ENCODE results near the gene UIMC1.

The UIMC1 gene

DNA sequence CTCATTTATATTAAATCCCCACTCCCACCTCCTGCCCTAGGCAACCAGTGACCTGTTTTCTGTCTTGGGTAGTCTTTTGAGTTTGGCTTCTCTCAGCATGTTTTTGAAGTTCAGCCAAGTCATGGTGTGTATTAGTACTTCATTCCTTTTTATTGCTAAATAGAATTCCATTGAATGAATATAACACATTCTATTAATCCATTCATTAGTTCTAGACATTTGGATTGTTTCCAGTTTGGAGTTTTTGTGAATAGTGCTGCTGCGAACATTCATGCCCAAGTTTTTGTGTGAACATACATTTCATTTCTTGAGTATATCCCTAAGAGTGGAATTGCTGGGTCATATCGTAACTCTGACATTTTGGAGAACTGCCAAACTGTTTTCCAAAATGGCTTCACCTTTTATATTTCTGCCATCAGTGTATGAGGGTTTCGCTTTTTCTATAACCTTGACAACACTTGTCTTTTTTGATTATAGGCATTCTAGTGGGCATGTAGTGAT, 18.6 kb upstream of the UIMC1 start:
- Histone ChIP-seq H3K36me3 (ENCODE audit: control insufficient read depth in 4 of 4, insufficient read depth in 4 of 4, low read length in 3 of 4) (peaks cover 3 to 21% (median 11%) of the 10 kb centered on the region in 4 experiments), H3K27me3 (replicated peaks in 2 of 5; ENCODE audit: control insufficient read depth in 4 of 5, insufficient read depth in 5 of 5, low read length in 4 of 5) (no peaks in the 10 kb centered on the region), H3K4me1 (ENCODE audit: control extremely low read depth in 1 of 4, control insufficient read depth in 4 of 4, insufficient read depth in 4 of 4, low read length in 3 of 4) (peaks cover 0 to 24% (median 17%) of the 10 kb centered on the region in 4 experiments), H3K27ac (ENCODE audit: insufficient read depth in 1 of 2, low read depth in 1 of 2, low read length in 2 of 2, poor library complexity in 1 of 2, severe bottlenecking in 2 of 2) (no peak overlapping the region), H3K9me3 (ENCODE audit: control extremely low read depth in 1 of 5, control insufficient read depth in 4 of 5, insufficient read depth in 2 of 5, low read depth in 1 of 5, low read length in 4 of 5) (peaks cover 0 to 2% (median 0%) of the 10 kb centered on the region in 5 experiments), H3K4me3 (ENCODE audit: control insufficient read depth in 1 of 7, extremely low read depth in 1 of 7, insufficient read depth in 4 of 7, low read depth in 2 of 7, low read length in 6 of 7) (no peak overlapping the region)
- ChIA-PET CTCF (no interaction called here), POLR2A (no interaction called here)
- 92% methylated on average over 2 of the region's 3 CpGs for WGBS (ENCODE audit: insufficient coverage)
- DNase-seq = peak in 2 of 3 donors; percentile 26 to 27

DNA sequence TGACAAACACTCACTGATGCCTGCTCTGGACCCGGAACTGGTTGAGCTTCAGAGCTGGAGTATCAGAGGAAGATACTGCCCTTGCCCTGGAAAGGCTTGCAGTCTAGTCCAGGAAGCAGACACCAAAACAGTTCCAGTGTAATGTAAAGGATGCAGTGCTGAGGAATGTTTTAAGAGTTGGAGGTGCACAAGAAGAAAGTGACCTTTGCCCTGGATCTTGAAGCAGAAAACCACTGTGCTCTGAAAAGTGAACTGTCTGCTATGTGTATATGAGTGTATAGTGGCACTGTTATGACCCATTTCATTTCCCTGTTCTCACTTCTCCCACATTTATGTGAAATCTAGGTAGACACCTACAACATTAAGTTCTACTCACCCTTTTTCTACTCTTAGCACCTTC, 18.0 kb upstream of the UIMC1 start:
- DNase-seq = no peak
- Histone ChIP-seq H3K27me3 (replicated peaks in 2 of 5; ENCODE audit: control insufficient read depth in 4 of 5, insufficient read depth in 5 of 5, low read length in 4 of 5) (no peaks in the 10 kb centered on the region), H3K4me3 (ENCODE audit: control insufficient read depth in 1 of 7, extremely low read depth in 1 of 7, insufficient read depth in 4 of 7, low read depth in 2 of 7, low read length in 6 of 7) (no peak overlapping the region), H3K36me3 (ENCODE audit: control insufficient read depth in 4 of 4, insufficient read depth in 4 of 4, low read length in 3 of 4) (peaks cover under 1 to 15% (median 8%) of the 10 kb centered on the region in 4 experiments), H3K9me3 (ENCODE audit: control extremely low read depth in 1 of 5, control insufficient read depth in 4 of 5, insufficient read depth in 2 of 5, low read depth in 1 of 5, low read length in 4 of 5) (no peaks in the 10 kb centered on the region), H3K4me1 (ENCODE audit: control extremely low read depth in 1 of 4, control insufficient read depth in 4 of 4, insufficient read depth in 4 of 4, low read length in 3 of 4) (peaks cover 0 to 24% (median 17%) of the 10 kb centered on the region in 4 experiments), H3K27ac (ENCODE audit: insufficient read depth in 1 of 2, low read depth in 1 of 2, low read length in 2 of 2, poor library complexity in 1 of 2, severe bottlenecking in 2 of 2) (no peak overlapping the region)
- no CpG with 5 or more reads among the region's 1 CpG for WGBS (ENCODE audit: insufficient coverage)
- CTCF ChIA-PET = interaction anchor here (1.1 kb wide), 1 partner anchor 364 kb away, joined by 3 read pairs; no protein-coding TSS in a partner anchor
- POLR2A ChIA-PET = no interaction called here

DNA sequence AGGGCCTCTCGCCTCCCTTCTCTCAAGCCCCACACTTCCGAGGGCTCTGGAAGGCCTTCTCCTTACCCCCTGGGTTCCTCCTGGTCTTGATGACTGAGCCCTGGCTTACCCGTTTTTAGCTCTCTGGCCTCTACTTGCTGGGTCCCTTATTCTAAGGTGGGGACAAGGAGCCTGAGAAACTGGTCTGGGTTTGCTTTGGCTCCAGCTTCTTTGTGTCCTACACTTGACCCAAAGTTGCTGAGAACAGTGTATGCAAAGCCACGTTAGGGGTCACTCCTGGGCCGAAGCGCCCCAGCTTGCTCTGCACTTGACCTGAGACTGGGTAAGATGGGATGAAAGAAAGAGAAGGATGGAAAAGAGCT, 16.7 kb upstream of the UIMC1 start:
- H3K36me3 ChIP-seq (ENCODE audit: control insufficient read depth in 4 of 4, insufficient read depth in 4 of 4, low read length in 3 of 4) = peaks cover 0 to 7% (median 0%) of the 10 kb centered on the region in 4 experiments
- H3K4me1 ChIP-seq (ENCODE audit: control extremely low read depth in 1 of 4, control insufficient read depth in 4 of 4, insufficient read depth in 4 of 4, low read length in 3 of 4) = peaks cover 0 to 24% (median 17%) of the 10 kb centered on the region in 4 experiments
- H3K9me3 ChIP-seq (ENCODE audit: control extremely low read depth in 1 of 5, control insufficient read depth in 4 of 5, insufficient read depth in 2 of 5, low read depth in 1 of 5, low read length in 4 of 5) = no peaks in the 10 kb centered on the region
- CTCF ChIA-PET = interaction anchor here (0.8 to 1.4 kb wide), 4 partner anchors 10 to 363 kb away, joined by 3 to 5 read pairs (median 4); no protein-coding TSS in a partner anchor
- peak overlapping the region; percentile 81 to 98 (median 93) for H3K4me3 ChIP-seq (ENCODE audit: control insufficient read depth in 1 of 7, extremely low read depth in 1 of 7, insufficient read depth in 4 of 7, low read depth in 2 of 7, low read length in 6 of 7)
- no peaks in the 10 kb centered on the region for H3K27me3 ChIP-seq (replicated peaks in 2 of 5; ENCODE audit: control insufficient read depth in 4 of 5, insufficient read depth in 5 of 5, low read length in 4 of 5)
- POLR2A ChIA-PET = interaction anchor here (0.6 to 1.8 kb wide), 2 partner anchors 16 to 18 kb away, joined by 3 to 6 read pairs; partner anchors contain the start of gene UIMC1
- WGBS (ENCODE audit: insufficient coverage) = 6% methylated on average over 2 of the region's 6 CpGs
- peak overlapping the region; percentile 77 to 89 for H3K27ac ChIP-seq (ENCODE audit: insufficient read depth in 1 of 2, low read depth in 1 of 2, low read length in 2 of 2, poor library complexity in 1 of 2, severe bottlenecking in 2 of 2)
- DNase-seq = peak in 1 of 3 donors; percentile 46

DNA sequence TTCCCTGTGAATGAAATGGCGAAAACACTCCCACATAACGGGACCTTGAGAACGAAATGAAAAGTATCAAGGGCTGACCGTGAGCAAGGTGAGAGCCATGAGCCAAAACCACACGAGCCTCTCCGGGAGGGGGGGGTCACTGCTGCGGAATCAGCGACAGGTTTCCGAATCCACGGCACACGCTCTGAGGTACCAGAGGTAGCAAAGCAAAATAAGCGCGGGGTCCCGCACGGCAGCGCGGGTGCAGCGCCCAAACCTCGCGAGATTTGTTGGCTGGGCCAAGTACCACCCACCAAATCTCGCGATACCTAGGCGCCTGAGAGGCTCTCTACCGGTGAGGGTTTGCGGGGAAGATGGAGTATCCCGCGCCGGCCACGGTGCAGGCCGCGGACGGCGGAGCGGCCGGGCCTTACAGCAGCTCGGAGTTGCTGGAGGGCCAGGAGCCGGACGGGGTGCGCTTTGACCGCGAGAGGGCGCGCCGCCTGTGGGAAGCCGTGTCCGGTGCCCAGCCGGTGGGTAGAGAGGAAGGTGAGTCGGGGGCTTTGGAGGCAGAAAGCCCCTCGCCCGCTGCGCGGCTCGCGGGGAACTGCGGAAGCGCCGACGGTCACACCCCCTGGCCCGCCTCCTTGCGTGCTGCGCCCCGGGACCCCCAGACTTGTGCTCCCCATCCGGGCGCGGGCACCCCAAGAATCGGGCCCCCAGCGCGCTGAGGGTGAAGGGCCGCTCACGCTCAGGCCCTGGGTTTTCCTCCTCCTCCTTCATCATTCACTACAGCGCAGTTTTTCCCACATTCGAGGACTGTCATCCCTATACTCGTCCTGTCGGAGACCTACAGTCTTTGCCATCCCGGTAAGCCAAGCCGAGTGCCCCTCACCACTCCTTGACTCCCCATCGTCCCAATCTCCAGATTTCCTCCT, 16.1 kb upstream of the UIMC1 start, which contains the start of gene ZNF346:
Gene ZNF346 (plus strand): TSS at position 311 of the 917 bp plus-strand sequence. CDS start 43 bp downstream, at position 354.
- CTCF ChIA-PET = interaction anchor here (0.6 to 3.3 kb wide), 6 partner anchors 9 to 152 kb away, joined by 3 to 13 read pairs (median 4); no protein-coding TSS in a partner anchor
- peak within 1 kb of the TSS; percentile 81 to 98 (median 93) for H3K4me3 ChIP-seq (ENCODE audit: control insufficient read depth in 1 of 7, extremely low read depth in 1 of 7, insufficient read depth in 4 of 7, low read depth in 2 of 7, low read length in 6 of 7)
- H3K4me1 ChIP-seq (ENCODE audit: control extremely low read depth in 1 of 4, control insufficient read depth in 4 of 4, insufficient read depth in 4 of 4, low read length in 3 of 4) = peaks cover 0 to 24% (median 17%) of the 10 kb centered on the region in 4 experiments
- peak within 1 kb of the TSS; percentile 77 to 89 for H3K27ac ChIP-seq (ENCODE audit: insufficient read depth in 1 of 2, low read depth in 1 of 2, low read length in 2 of 2, poor library complexity in 1 of 2, severe bottlenecking in 2 of 2)
- POLR2A ChIA-PET = interaction anchor here (0.6 to 1.8 kb wide), 2 partner anchors 16 to 32 kb away, joined by 5 to 6 read pairs; partner anchors contain the start of gene UIMC1
- WGBS (ENCODE audit: insufficient coverage) = 0% methylated on average over 53 of the region's 77 CpGs
- H3K36me3 ChIP-seq (ENCODE audit: control insufficient read depth in 4 of 4, insufficient read depth in 4 of 4, low read length in 3 of 4) = peaks cover 0 to 7% (median 0%) of the 10 kb centered on the region in 4 experiments
- no peaks in the 10 kb centered on the region for H3K27me3 ChIP-seq (replicated peaks in 2 of 5; ENCODE audit: control insufficient read depth in 4 of 5, insufficient read depth in 5 of 5, low read length in 4 of 5)
- peak; percentile 94 to 98 (median 97) for DNase-seq
- H3K9me3 ChIP-seq (ENCODE audit: control extremely low read depth in 1 of 5, control insufficient read depth in 4 of 5, insufficient read depth in 2 of 5, low read depth in 1 of 5, low read length in 4 of 5) = no peaks in the 10 kb centered on the region

DNA sequence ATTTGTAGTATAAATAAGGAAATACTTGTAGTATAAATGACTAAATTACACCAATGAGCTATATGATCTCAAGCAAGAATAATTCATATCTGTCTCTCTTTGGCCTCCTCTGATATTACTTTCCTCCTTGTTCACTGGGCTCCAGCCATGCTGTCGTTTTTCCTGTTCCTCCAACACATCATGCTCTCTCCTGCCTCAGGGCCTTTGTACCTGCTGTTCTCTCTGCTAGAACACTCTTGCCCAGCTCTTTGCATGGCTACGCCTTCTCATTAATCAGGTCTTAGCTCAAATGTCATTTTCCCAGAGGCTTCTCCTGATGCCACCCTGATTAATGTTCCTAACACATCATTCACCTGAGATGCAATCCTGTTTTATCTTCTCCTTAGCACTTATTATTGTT, 13.5 kb upstream of the UIMC1 start:
- Histone ChIP-seq H3K36me3 (ENCODE audit: control insufficient read depth in 4 of 4, insufficient read depth in 4 of 4, low read length in 3 of 4) (peaks cover 0 to 7% (median 0%) of the 10 kb centered on the region in 4 experiments), H3K27ac (ENCODE audit: insufficient read depth in 1 of 2, low read depth in 1 of 2, low read length in 2 of 2, poor library complexity in 1 of 2, severe bottlenecking in 2 of 2) (no peak overlapping the region), H3K4me1 (ENCODE audit: control extremely low read depth in 1 of 4, control insufficient read depth in 4 of 4, insufficient read depth in 4 of 4, low read length in 3 of 4) (peaks cover 0 to 24% (median 17%) of the 10 kb centered on the region in 4 experiments), H3K4me3 (ENCODE audit: control insufficient read depth in 1 of 7, extremely low read depth in 1 of 7, insufficient read depth in 4 of 7, low read depth in 2 of 7, low read length in 6 of 7) (no peak overlapping the region), H3K9me3 (ENCODE audit: control extremely low read depth in 1 of 5, control insufficient read depth in 4 of 5, insufficient read depth in 2 of 5, low read depth in 1 of 5, low read length in 4 of 5) (no peaks in the 10 kb centered on the region), H3K27me3 (replicated peaks in 2 of 5; ENCODE audit: control insufficient read depth in 4 of 5, insufficient read depth in 5 of 5, low read length in 4 of 5) (no peaks in the 10 kb centered on the region)
- ChIA-PET CTCF (interaction anchor here (1.2 to 3.3 kb wide), 5 partner anchors 10 to 91 kb away, joined by 3 to 13 read pairs (median 9); no protein-coding TSS in a partner anchor), POLR2A (interaction anchor here (0.6 to 1.3 kb wide), 3 partner anchors 13 to 54 kb away, joined by 3 to 8 read pairs (median 3); partner anchors contain the start of gene UIMC1)
- no peak for DNase-seq
- WGBS (ENCODE audit: insufficient coverage) = 97% methylated on average over 2 of the region's 2 CpGs

GRCh38 chr5:177018341-177018740, 11.8 kb upstream of the UIMC1 start:
- WGBS (ENCODE audit: insufficient coverage) = no CpG with 5 or more reads among the region's 2 CpGs
- Histone ChIP-seq H3K27me3 (replicated peaks in 2 of 5; ENCODE audit: control insufficient read depth in 4 of 5, insufficient read depth in 5 of 5, low read length in 4 of 5) (no peaks in the 10 kb centered on the region), H3K4me1 (ENCODE audit: control extremely low read depth in 1 of 4, control insufficient read depth in 4 of 4, insufficient read depth in 4 of 4, low read length in 3 of 4) (peaks cover 0 to 18% (median 16%) of the 10 kb centered on the region in 4 experiments), H3K36me3 (ENCODE audit: control insufficient read depth in 4 of 4, insufficient read depth in 4 of 4, low read length in 3 of 4) (no peaks in the 10 kb centered on the region), H3K27ac (ENCODE audit: insufficient read depth in 1 of 2, low read depth in 1 of 2, low read length in 2 of 2, poor library complexity in 1 of 2, severe bottlenecking in 2 of 2) (no peak overlapping the region), H3K9me3 (ENCODE audit: control extremely low read depth in 1 of 5, control insufficient read depth in 4 of 5, insufficient read depth in 2 of 5, low read depth in 1 of 5, low read length in 4 of 5) (no peaks in the 10 kb centered on the region), H3K4me3 (ENCODE audit: control insufficient read depth in 1 of 7, extremely low read depth in 1 of 7, insufficient read depth in 4 of 7, low read depth in 2 of 7, low read length in 6 of 7) (no peak overlapping the region)
- ChIA-PET POLR2A (no interaction called here), CTCF (interaction anchor here (2.0 kb wide), 1 partner anchor 13 kb away, joined by 8 read pairs; no protein-coding TSS in a partner anchor)
- DNase-seq = no peak
